GM12878 (cell line): ENCODE measurements around the gene SLC22A23. TPM values are rescaled to one million over a fixed set of nuclear protein-coding genes. Genes with fewer than 3 reads are reported as not detected.

Experiments
- ATAC-seq: fragments of 200-7000 bp; cut with Tn5 transposase; 3 replicates; pipeline ENCODE4 v1.9.1; 2020; ENCODE audit warnings: mild to moderate bottlenecking, moderate library complexity
- BruUV-seq: library from RNA; stranded (reverse); fragments of 400-500 nt; replicated peaks from 2 replicates; lab custom pipeline; 2021; lab: Mats Ljungman, UMichigan
- CTCF ChIA-PET: fragments of 300-600 bp; sonication (Branson Sonifier 250); formaldehyde crosslinking; extraction: SDS; loops from one replicate; lab custom pipeline; 2021; ENCODE audit warnings: inconsistent platforms; lab: Yijun Ruan, JAX
- POLR2A ChIA-PET: fragments of 350-600 bp; formaldehyde crosslinking; extraction: SDS; loops from one replicate; lab custom pipeline; 2021; ENCODE audit warnings: inconsistent platforms; lab: Charles Lee
- RAD21 ChIA-PET: fragments of 300-600 bp; sonication (Branson Sonifier 250); formaldehyde crosslinking; loops from one replicate; lab custom pipeline; 2023; ENCODE audit warnings: antibody characterized with exemption; ENCODE audit not compliant: unreplicated experiment; lab: Charles Lee
- SMC1A ChIA-PET: fragments of 300-600 bp; sonication (Branson Sonifier 250); formaldehyde crosslinking; loops from one replicate; lab custom pipeline; 2023; ENCODE audit not compliant: unreplicated experiment, uncharacterized antibody; lab: Charles Lee
- DNase-seq: peaks from one replicate; pipeline ENCODE4 v3.0.0-alpha.2; 2011; ENCODE audit warnings: low read depth, low spot score
- FAIRE-seq: peaks from 3 replicates; lab custom pipeline; 2011; peaks lifted over from hg19 to GRCh38; lab: Jason Lieb, UNC
- H2AFZ ChIP-seq: 2 replicates; pipeline ENCODE4 v1.6.0; 2011; ENCODE audit warnings: low read depth, low read length, control low read depth; ENCODE audit not compliant: control insufficient read depth
- H3K27ac ChIP-seq: 2 replicates; pipeline ENCODE4 v1.5.1; 2011; ENCODE audit warnings: control low read depth; ENCODE audit not compliant: control insufficient read depth, insufficient read depth
- H3K27me3 ChIP-seq, 2 experiments: replicated peaks in 1 of 2; 2 replicates each; pipeline versions ENCODE4 v1.6.0 to v1.6.1; 2011; ENCODE audit warnings: low read length in 1 of 2; ENCODE audit not compliant: control insufficient read depth in 2 of 2, insufficient read depth in 2 of 2
- H3K36me3 ChIP-seq, 2 experiments: 2 replicates each; pipeline ENCODE4 v1.5.1; 2011; ENCODE audit warnings: low read length in 1 of 2; ENCODE audit not compliant: control insufficient read depth in 2 of 2, insufficient read depth in 2 of 2
- H3K4me1 ChIP-seq: 2 replicates; pipeline ENCODE4 v1.6.1; 2011; ENCODE audit warnings: mild to moderate bottlenecking, low read length, moderate library complexity, mixed read lengths; ENCODE audit not compliant: control insufficient read depth, insufficient read depth
- H3K4me2 ChIP-seq: 2 replicates; pipeline ENCODE4 v1.6.0; 2011; ENCODE audit warnings: control low read depth; ENCODE audit not compliant: control insufficient read depth, insufficient read depth
- H3K4me3 ChIP-seq: fragments of 200-600 bp; sonication (generic); 2 replicates; pipeline ENCODE4 v1.5.1; 2016
- H3K79me2 ChIP-seq: 2 replicates; pipeline ENCODE4 v1.6.0; 2011; ENCODE audit warnings: low read length; ENCODE audit not compliant: control insufficient read depth, insufficient read depth
- H3K9ac ChIP-seq: 2 replicates; pipeline ENCODE4 v1.8.0; 2011; ENCODE audit warnings: low read length, control low read depth, mixed read lengths; ENCODE audit not compliant: control insufficient read depth, insufficient read depth
- H3K9me3 ChIP-seq: replicated peaks from 3 replicates; pipeline ENCODE4 v1.5.1; 2011; ENCODE audit warnings: mild to moderate bottlenecking, low read length; ENCODE audit not compliant: control insufficient read depth, insufficient read depth
- H4K20me1 ChIP-seq: 2 replicates; pipeline ENCODE4 v1.6.0; 2011; ENCODE audit not compliant: control insufficient read depth, insufficient read depth
- BMI1 ChIP-seq: fragments of 450-650 bp; IDR thresholded peaks from 2 replicates; pipeline ENCODE4 v1.6.1; 2016; ENCODE audit warnings: mild to moderate bottlenecking, moderate library complexity, borderline replicate concordance
- CEBPB ChIP-seq, 2 experiments: fragments of 150-350 bp in 1 of 2; IDR thresholded peaks; 2 replicates each; pipeline ENCODE4 v1.6.1; 2012 to 2014; ENCODE audit warnings: low read depth in 2 of 2, low read length in 2 of 2, borderline replicate concordance in 1 of 2, inconsistent platforms in 1 of 2
- E2F4 ChIP-seq: IDR thresholded peaks from 2 replicates; pipeline ENCODE4 v1.6.1; 2012; ENCODE audit warnings: low read depth, low read length, improper control_type of control experiment
- IKZF2 ChIP-seq, 2 experiments: fragments of 450-650 bp; IDR thresholded peaks; 2 replicates each; pipeline ENCODE4 v1.6.1; 2017; ENCODE audit warnings: mild to moderate bottlenecking in 2 of 2, moderate library complexity in 2 of 2
- IRF3 ChIP-seq: fragments of 450-650 bp; IDR thresholded peaks from 2 replicates; pipeline ENCODE4 v1.6.1; 2014; ENCODE audit warnings: mild to moderate bottlenecking
- IRF4 ChIP-seq: IDR thresholded peaks from 2 replicates; pipeline ENCODE4 v1.6.1; 2011; ENCODE audit warnings: low read depth, low read length
- MEF2B ChIP-seq: fragments of 450-650 bp; IDR thresholded peaks from 2 replicates; pipeline ENCODE4 v1.6.1; 2018; ENCODE audit warnings: mild to moderate bottlenecking, moderate library complexity; ENCODE audit not compliant: partially characterized antibody, poor library complexity, severe bottlenecking
- MTA3 ChIP-seq: IDR thresholded peaks from 2 replicates; pipeline ENCODE4 v1.6.1; 2012; ENCODE audit warnings: low read length, inconsistent platforms, borderline replicate concordance
- NFYA ChIP-seq: IDR thresholded peaks from 2 replicates; pipeline ENCODE4 v1.6.1; 2011; ENCODE audit warnings: low read depth, mild to moderate bottlenecking, low read length, improper control_type of control experiment, borderline replicate concordance
- NRF1 ChIP-seq: conservative IDR thresholded peaks from 2 replicates; pipeline ENCODE4 v1.6.1; 2011; ENCODE audit warnings: mild to moderate bottlenecking, low read depth, low read length, improper control_type of control experiment
- PBX3 ChIP-seq: IDR thresholded peaks from 2 replicates; pipeline ENCODE4 v1.6.1; 2011; ENCODE audit warnings: mild to moderate bottlenecking, low read depth, low read length, moderate library complexity; ENCODE audit not compliant: insufficient replicate concordance
- SMC3 ChIP-seq: IDR thresholded peaks from 2 replicates; pipeline ENCODE4 v1.6.1; 2011; ENCODE audit warnings: low read length, improper control_type of control experiment, borderline replicate concordance
- SRF ChIP-seq, 2 experiments: IDR thresholded peaks; 2 replicates each; pipeline ENCODE4 v1.6.1; 2011; ENCODE audit warnings: low read depth in 2 of 2, low read length in 2 of 2, mild to moderate bottlenecking in 1 of 2, moderate library complexity in 1 of 2
- TAF1 ChIP-seq: IDR thresholded peaks from 2 replicates; pipeline ENCODE4 v1.6.1; 2011; ENCODE audit warnings: mild to moderate bottlenecking, low read depth, low read length, borderline replicate concordance
- ZNF592 ChIP-seq: fragments of 450-650 bp; IDR thresholded peaks from 2 replicates; pipeline ENCODE4 v1.6.1; 2017; ENCODE audit warnings: mild to moderate bottlenecking, moderate library complexity
- ZSCAN29 ChIP-seq: fragments of 450-650 bp; IDR thresholded peaks from 2 replicates; pipeline ENCODE4 v1.6.1; 2017; ENCODE audit warnings: mild to moderate bottlenecking, moderate library complexity
- WGBS: methylation state at CpG from one replicate; pipeline ENCODE4 v1.1.6; 2016; ENCODE audit warnings: low lambda C conversion rate; ENCODE audit not compliant: insufficient replicate concordance, insufficient coverage; ENCODE audit errors: missing lambda C conversion rate; 5-methylcytosine and 5-hydroxymethylcytosine counted together
- in situ Hi-C: fragments of 300-500 bp; cut with MboI; formaldehyde crosslinking; loops from 9 replicates; pipeline ENCODE4 v1.14.3; 2018; ENCODE audit warnings: mixed read lengths
- intact Hi-C: fragments of 100-400 bp; cut with micrococcal nuclease; formaldehyde crosslinking; loops from one replicate; pipeline ENCODE4 v1.14.2; 2022; ENCODE audit not compliant: unreplicated experiment
- polyA plus RNA-seq, 11 experiments: library from polyadenylated mRNA; depleted of rRNA in 4 of 11; unstranded in 6 of 11; stranded (reverse) in 5 of 11; fragments of >200 nt; fragmentation: Nextera tagmentation in 4 of 11; fragmentation: Illumina TruSeq in 1 of 11; extraction: Ambion mirVana in 4 of 11; extraction: Trizol in 1 of 11; gene quantifications; 1 replicate in 1 of 11; 2 replicates in 10 of 11; pipeline versions ENCODE4 v1.2.1 to v1.2.3, GENCODE V29; 2011 to 2016; ENCODE audit warnings: inconsistent platforms in 2 of 11, missing spikeins in 2 of 11, low read depth in 1 of 11
- total RNA-seq, 4 experiments: library from RNA; depleted of rRNA in 3 of 4; stranded (reverse); fragments of >200 nt in 3 of 4; fragmentation: Illumina TruSeq in 1 of 4; extraction: Trizol in 1 of 4; gene quantifications; 2 replicates each; pipeline versions ENCODE4 v1.2.1 to v1.2.3, GENCODE V29; 2013 to 2021

The SLC22A23 gene
- total and polyA plus RNA-seq, 10 of the 15 experiments (the other 5 are each of a cell fraction or from before 2014, with no cell fraction given), result 0.20 to 2.4 (median 0.74) TPM

- TF ChIP-seq ZNF592 (no peak), SMC3 (no peak)
Observed at GRCh38 chr6:3355011-3355357, 101.9 kb downstream of the SLC22A23 start (continued).

GRCh38 chr6:3353939-3354338 lies 102.9 kb downstream of the SLC22A23 start:
- in situ Hi-C loops (no loop called here), intact Hi-C loops (no loop called here)
- Histone ChIP-seq H3K4me1 (peaks cover 7% of the 10 kb centered on the region), H3K4me3 (no peak overlapping the region), H4K20me1 (no peaks in the 10 kb centered on the region), H3K27me3 (no peaks in the 10 kb centered on the region), H3K9ac (no peak overlapping the region), H3K9me3 (no peaks in the 10 kb centered on the region; the same call in 2 of the 3 replicates), H2AFZ (no peak overlapping the region), H3K36me3 (no peaks in the 10 kb centered on the region), H3K79me2 (no peaks in the 10 kb centered on the region), H3K27ac (no peak overlapping the region), H3K4me2 (no peak overlapping the region)
- ChIA-PET CTCF (interaction anchor here (1.2 kb wide), 1 partner anchor 74 kb away, joined by 3 read pairs; no protein-coding TSS in a partner anchor), POLR2A (interaction anchor here (0.6 kb wide), 1 partner anchor 788 kb away, joined by 10 read pairs; no protein-coding TSS in a partner anchor), SMC1A (interaction anchor here (0.9 kb wide), 1 partner anchor 18 kb away, joined by 3 read pairs; no protein-coding TSS in a partner anchor), RAD21 (no interaction called here)
- TF ChIP-seq MTA3 (no peak), MEF2B (no peak), BMI1 (no peak), IRF3 (no peak), PBX3 (no peak), IRF4 (no peak), IKZF2 (IDR thresholded peaks at IDR 0.05) (no peak), E2F4 (no peak), CEBPB (IDR thresholded peaks at IDR 0.05; ENCODE audit: borderline replicate concordance in 1 of 2, low read depth in 2 of 2, low read length in 2 of 2) (no peak), NRF1 (no peak), SRF (IDR thresholded peaks at IDR 0.05; ENCODE audit: low read depth in 2 of 2, low read length in 2 of 2) (no peak), ZSCAN29 (no peak), TAF1 (no peak), NFYA (no peak)
- FAIRE-seq (no peak), ATAC-seq (no peak), DNase-seq (no peak)
- WGBS, result 14% methylated on average over 5 of the region's 5 CpGs
- no TSS peak for BruUV-seq
